ENCODE measurements around the gene HMX3. TPM values are rescaled to one million over a fixed set of nuclear protein-coding genes. Genes with fewer than 3 reads are reported as not detected.

Gene HMX3
- total RNA-seq, 1 experiment from 2014 or later, result not detected

- H3K4me1 Mint-ChIP-seq (ENCODE audit: low read depth, unreplicated experiment), result no peaks in the 10 kb centered on the region
- no peak for TF ChIP-seq CTCF (IDR thresholded peaks at IDR 0.05; ENCODE audit: insufficient read depth in 1 of 2, low read depth in 1 of 2, low read length in 1 of 2, severe bottlenecking in 1 of 2, unreplicated experiment in 1 of 2)
- no TSS peak for BruUV-seq (replicated peaks)
- Histone ChIP-seq H3K36me3 (ENCODE audit: control insufficient read depth, insufficient read depth, low read length) (no peaks in the 10 kb centered on the region), H3K9me3 (no peaks in the 10 kb centered on the region), H3K4me1 (no peaks in the 10 kb centered on the region), H3K27me3 (replicated peaks; ENCODE audit: control insufficient read depth, insufficient read depth, low read length) (no peaks in the 10 kb centered on the region; the same call in none of the 2 replicates), H3K4me3 (ENCODE audit: low read depth, low read length) (no peak overlapping the region)
- no peaks in the 10 kb centered on the region for H3K36me3 Mint-ChIP-seq (ENCODE audit: insufficient read depth, unreplicated experiment)
- no peak overlapping the region for H3K27ac Mint-ChIP-seq (ENCODE audit: unreplicated experiment)
- no peaks in the 10 kb centered on the region for H3K9me3 Mint-ChIP-seq (ENCODE audit: unreplicated experiment)
- POLR2A ChIA-PET, result no interaction called here
- H3K4me3 Mint-ChIP-seq (ENCODE audit: unreplicated experiment), result no peak overlapping the region
- H3K27me3 Mint-ChIP-seq (ENCODE audit: insufficient read depth, unreplicated experiment), result peaks cover 18% of the 10 kb centered on the region
- no peak for DNase-seq
- intact Hi-C loops (cut with micrococcal nuclease; ENCODE audit: unreplicated experiment), result no loop called here
- CTCF ChIA-PET, result no interaction called here
Measured at GRCh38 chr10:123126246-123126645, 9.5 kb upstream of the HMX3 start.

- Histone ChIP-seq H3K9me3 (no peaks in the 10 kb centered on the region), H3K4me3 (ENCODE audit: low read depth, low read length) (no peak overlapping the region), H3K27me3 (replicated peaks; ENCODE audit: control insufficient read depth, insufficient read depth, low read length) (peaks cover 5% of the 10 kb centered on the region), H3K4me1 (peaks cover 12% of the 10 kb centered on the region), H3K36me3 (ENCODE audit: control insufficient read depth, insufficient read depth, low read length) (no peaks in the 10 kb centered on the region)
- POLR2A ChIA-PET, result no interaction called here
- Mint-ChIP-seq H3K9me3 (ENCODE audit: unreplicated experiment) (no peaks in the 10 kb centered on the region), H3K27ac (ENCODE audit: unreplicated experiment) (no peak overlapping the region), H3K4me3 (ENCODE audit: unreplicated experiment) (no peak overlapping the region), H3K36me3 (ENCODE audit: insufficient read depth, unreplicated experiment) (no peaks in the 10 kb centered on the region), H3K4me1 (ENCODE audit: low read depth, unreplicated experiment) (no peaks in the 10 kb centered on the region), H3K27me3 (ENCODE audit: insufficient read depth, unreplicated experiment) (peaks cover 33% of the 10 kb centered on the region)
- no TSS peak for BruUV-seq (replicated peaks)
- DNase-seq, result no peak
- intact Hi-C loops (cut with micrococcal nuclease; ENCODE audit: unreplicated experiment), result no loop called here
- CTCF ChIA-PET, result no interaction called here
- no peak for TF ChIP-seq CTCF (IDR thresholded peaks at IDR 0.05; ENCODE audit: insufficient read depth in 1 of 2, low read depth in 1 of 2, low read length in 1 of 2, severe bottlenecking in 1 of 2, unreplicated experiment in 1 of 2)
Measured at GRCh38 chr10:123129618-123130271, 6.0 kb upstream of the HMX3 start.

- Histone ChIP-seq H3K4me3 (ENCODE audit: low read depth, low read length) (no peak overlapping the region), H3K36me3 (ENCODE audit: control insufficient read depth, insufficient read depth, low read length) (no peaks in the 10 kb centered on the region), H3K4me1 (peaks cover 20% of the 10 kb centered on the region), H3K27me3 (replicated peaks; ENCODE audit: control insufficient read depth, insufficient read depth, low read length) (peaks cover 8% of the 10 kb centered on the region), H3K9me3 (no peaks in the 10 kb centered on the region)
- CTCF ChIA-PET, result interaction anchor here (1.1 to 2.2 kb wide), 2 partner anchors 18 to 248 kb away, joined by 8 to 9 read pairs; no protein-coding TSS in a partner anchor
- H3K27me3 Mint-ChIP-seq (ENCODE audit: insufficient read depth, unreplicated experiment), result peaks cover 30% of the 10 kb centered on the region
- no TSS peak for BruUV-seq (replicated peaks)
- POLR2A ChIA-PET, result no interaction called here
- no peaks in the 10 kb centered on the region for H3K4me1 Mint-ChIP-seq (ENCODE audit: low read depth, unreplicated experiment)
- no peaks in the 10 kb centered on the region for H3K9me3 Mint-ChIP-seq (ENCODE audit: unreplicated experiment)
- DNase-seq, result peak; percentile 86 to 88
- no peaks in the 10 kb centered on the region for H3K36me3 Mint-ChIP-seq (ENCODE audit: insufficient read depth, unreplicated experiment)
- peak overlapping the region; percentile 34 for H3K4me3 Mint-ChIP-seq (ENCODE audit: unreplicated experiment)
- no peak overlapping the region for H3K27ac Mint-ChIP-seq (ENCODE audit: unreplicated experiment)
- peak; percentile 93 to 95 for TF ChIP-seq CTCF (IDR thresholded peaks at IDR 0.05; ENCODE audit: insufficient read depth in 1 of 2, low read depth in 1 of 2, low read length in 1 of 2, severe bottlenecking in 1 of 2, unreplicated experiment in 1 of 2)
- intact Hi-C loops (cut with micrococcal nuclease; ENCODE audit: unreplicated experiment), result loop anchor here (1.0 to 2.0 kb wide), 4 partner anchors 90 to 426 kb away; no protein-coding TSS in a partner anchor
Measured at GRCh38 chr10:123132576-123133477, 2.9 kb upstream of the HMX3 start.
